22Rv1 (cell line): ENCODE measurements around the gene OSCAR.
"Not testable (repeated sequence)": the region's sequence is repeated elsewhere in the genome, so short reads cannot be mapped to it uniquely, and the experiment has no call there.

Experiments
- H3K27ac ChIP-seq: fragments of 450-650 bp; 2 replicates; pipeline ENCODE4 v1.5.1; 2017
- CTCF ChIP-seq: fragments of 450-650 bp; IDR thresholded peaks from 2 replicates; pipeline ENCODE4 v1.5.1; 2017; ENCODE audit warnings: mild to moderate bottlenecking
- ZFX ChIP-seq: fragments of 450-650 bp; IDR thresholded peaks from 2 replicates; pipeline ENCODE4 v1.6.1; 2017; ENCODE audit warnings: antibody characterized with exemption, borderline replicate concordance

OSCAR gene

GRCh38 chr19:54095859-54096616, 4.6 kb downstream of the OSCAR start:
- peak; percentile 12; the same call in 1 of the 2 replicates for TF ChIP-seq CTCF
- not testable (repeated sequence) for H3K27ac ChIP-seq

- no peak for TF ChIP-seq CTCF
- no peak for TF ChIP-seq ZFX
- H3K27ac ChIP-seq: no peak overlapping the region
These were observed 5.3 kb downstream of the OSCAR start for GRCh38 chr19:54095136-54095858.

- no peak for TF ChIP-seq ZFX
- no peak for TF ChIP-seq CTCF
- no peak overlapping the region for H3K27ac ChIP-seq
These were observed 6.1 kb downstream of the OSCAR start for GRCh38 chr19:54094426-54095000.

- TF ChIP-seq ZFX (no peak), CTCF (no peak)
- H3K27ac ChIP-seq: no peak overlapping the region
These were observed 16.2 kb downstream of the OSCAR start for GRCh38 chr19:54084410-54084809.

- TF ChIP-seq CTCF (no peak), ZFX (no peak)
- H3K27ac ChIP-seq: no peak within 1 kb of the TSS
These were observed 19.6 kb downstream of the OSCAR start, which contains the start of gene TARM1 for GRCh38 chr19:54081032-54081431. TARM1 (minus strand) TSS chr19:54081365; CDS start chr19:54081340, 25 bp downstream.

GRCh38 chr19:54077334-54077733, 23.3 kb downstream of the OSCAR start:
- no peak for TF ChIP-seq ZFX
- no peak for TF ChIP-seq CTCF
- H3K27ac ChIP-seq: no peak overlapping the region

- no peak overlapping the region for H3K27ac ChIP-seq
- TF ChIP-seq CTCF (no peak), ZFX (no peak)
These were observed 25.8 kb downstream of the OSCAR start for GRCh38 chr19:54074851-54075250.
